Astrocyte of the cerebellum (primary cell): Measurements from ENCODE around the gene PREX1.

Experiments used
- DNase-seq: peaks from one replicate; pipeline ENCODE4 v3.0.0-alpha.2; 2011; ENCODE audit warnings: low read depth
- H3K4me3 ChIP-seq: 2 replicates; pipeline ENCODE4 v1.5.1; 2011; ENCODE audit warnings: mild to moderate bottlenecking, low read depth, low read length, moderate library complexity
- CTCF ChIP-seq: IDR thresholded peaks from 2 replicates; pipeline ENCODE4 v1.5.1; 2012; ENCODE audit warnings: low read length, low read depth, moderate library complexity, mild to moderate bottlenecking; ENCODE audit errors: missing control alignments
- in situ Hi-C: cut with HindIII; loops from 2 replicates; pipeline ENCODE4 v1.10.0; 2017; ENCODE audit warnings: low sequenced_read_pairs

PREX1 gene

DNA sequence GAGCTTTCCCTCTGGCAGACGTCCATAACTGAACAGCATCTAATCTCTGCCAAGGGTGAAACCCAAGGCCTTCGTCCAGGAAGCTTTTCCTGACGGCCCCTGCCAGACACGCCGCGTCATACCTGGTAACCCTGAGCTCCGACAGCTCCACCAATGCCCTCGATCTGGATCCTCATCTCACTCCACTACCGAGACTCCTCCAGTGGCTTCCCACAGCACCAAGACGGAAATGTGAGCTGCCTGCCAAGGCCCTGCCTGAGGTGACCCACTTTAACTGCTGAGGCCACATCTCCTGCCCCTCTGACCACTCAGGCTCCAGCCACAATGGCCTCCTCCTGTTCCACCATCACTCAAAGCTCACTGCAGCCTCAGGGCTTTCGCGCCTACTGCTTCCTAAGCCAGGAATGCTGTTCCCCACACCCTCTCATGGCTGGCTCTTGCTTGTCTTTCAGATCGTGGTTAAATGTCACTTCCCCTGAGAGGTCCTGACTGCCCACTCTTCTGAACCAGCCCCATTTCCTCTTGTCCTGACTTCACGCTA is 143.2 kb downstream of the PREX1 start:
- H3K4me3 ChIP-seq = no peak overlapping the region
- no peak for DNase-seq
- in situ Hi-C loops = no loop called here
- TF ChIP-seq CTCF = no peak

- DNase-seq = no peak
- in situ Hi-C loops = no loop called here
- no peak overlapping the region for H3K4me3 ChIP-seq
- TF ChIP-seq CTCF = no peak
These were observed 144.2 kb downstream of the PREX1 start for GRCh38 chr20:48683467-48684175.

DNA sequence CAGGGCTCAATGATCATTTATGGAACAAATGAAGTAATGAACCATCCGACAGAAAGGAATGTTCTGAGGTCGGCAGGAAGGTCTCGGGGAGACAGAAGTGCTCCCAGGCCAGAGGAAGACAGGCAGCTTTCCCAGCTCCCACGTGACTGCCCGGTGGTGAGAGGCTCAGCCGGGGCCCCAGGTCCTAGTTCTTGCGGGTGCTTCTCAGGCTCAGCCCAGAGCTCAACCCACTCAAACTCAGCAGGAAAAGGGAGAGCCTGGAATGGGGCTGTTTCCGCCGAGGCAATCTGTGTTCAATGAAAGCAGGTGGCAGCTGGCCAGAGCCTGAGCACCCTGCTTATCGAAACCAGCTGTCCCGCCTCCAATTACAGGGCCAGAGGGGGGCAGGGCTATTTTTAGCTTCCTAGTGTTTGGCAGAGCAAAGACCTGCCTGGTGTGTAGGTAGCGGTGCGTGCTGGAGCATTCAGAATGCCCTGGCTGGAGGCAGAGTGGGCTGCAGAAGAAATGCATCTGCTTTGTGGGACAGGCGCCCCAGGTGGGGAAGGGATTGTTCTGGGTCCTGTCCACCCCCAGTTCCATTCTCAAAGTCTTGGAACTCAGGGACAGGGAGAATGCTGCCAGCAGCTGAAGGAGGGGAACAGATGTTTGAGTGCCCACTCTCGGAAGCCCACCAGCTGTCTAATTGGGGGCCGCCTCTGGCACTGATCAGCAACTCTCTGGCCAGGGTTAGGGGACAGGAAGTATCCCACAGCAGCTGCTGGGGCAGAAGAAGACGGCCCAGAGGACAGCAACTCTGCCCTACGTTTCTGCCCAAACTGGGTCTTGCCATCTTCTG is 145.1 kb downstream of the PREX1 start:
- peak; percentile 94 for DNase-seq
- no peak for TF ChIP-seq CTCF
- in situ Hi-C loops = no loop called here
- no peak overlapping the region for H3K4me3 ChIP-seq

DNA sequence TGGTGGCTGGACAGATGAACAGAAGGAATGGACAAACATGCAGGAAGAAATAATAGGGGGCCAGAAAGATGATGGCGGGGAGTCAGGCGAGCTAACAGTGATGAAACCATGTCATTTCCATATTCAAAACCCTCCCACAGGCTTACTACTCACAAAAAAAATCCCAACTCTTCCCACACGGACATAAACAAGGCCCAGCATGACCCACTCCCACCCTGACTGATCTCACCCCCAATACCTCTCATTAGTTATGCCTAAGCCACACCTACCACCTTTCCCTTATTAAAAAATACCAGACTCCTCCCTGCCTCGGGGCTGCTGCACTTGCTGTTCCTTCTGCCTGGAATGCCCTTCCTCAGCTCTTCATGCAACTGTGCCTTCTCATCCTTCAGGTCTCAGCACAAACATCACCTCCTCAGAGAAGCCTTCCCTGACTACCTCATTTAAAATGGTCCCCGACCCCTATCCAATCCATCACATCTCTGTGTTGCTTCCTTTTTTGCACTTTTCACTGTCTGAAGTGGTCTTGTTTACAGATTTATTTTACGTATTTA is 145.8 kb downstream of the PREX1 start:
- TF ChIP-seq CTCF = no peak
- DNase-seq = no peak
- no peak overlapping the region for H3K4me3 ChIP-seq
- in situ Hi-C loops = no loop called here

DNA sequence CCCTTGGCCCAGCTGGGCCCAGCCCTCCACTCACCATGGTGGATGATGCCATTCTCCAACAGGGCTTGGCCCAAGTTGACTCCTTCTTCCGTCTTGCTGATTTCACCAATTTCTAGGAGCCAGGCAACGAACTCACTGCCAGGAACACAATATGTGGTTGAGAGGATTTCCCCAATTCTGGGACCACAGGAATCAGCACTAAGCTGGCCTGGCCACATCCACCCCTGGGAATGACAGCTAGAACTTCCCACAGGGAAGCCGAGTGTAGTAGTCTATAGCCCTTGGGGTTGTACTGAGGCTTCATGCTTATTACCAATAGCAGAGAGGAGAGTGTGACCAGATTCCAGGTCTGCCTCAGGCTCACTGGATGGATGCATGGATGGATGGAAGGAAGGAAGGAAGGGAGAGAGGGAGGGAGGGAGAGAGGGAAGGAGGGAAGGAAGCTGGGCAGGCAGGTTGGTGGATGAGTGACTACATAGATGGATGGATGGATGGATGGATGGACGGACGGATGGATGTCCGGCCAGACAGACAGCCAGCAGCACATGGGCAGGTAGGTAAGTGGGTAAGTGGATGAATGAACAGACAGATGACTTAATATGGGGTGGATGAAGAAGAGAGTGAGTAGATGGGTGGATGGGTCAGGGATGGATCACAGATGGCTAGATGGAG is 146.5 kb downstream of the PREX1 start:
- no peak for TF ChIP-seq CTCF
- H3K4me3 ChIP-seq = no peak overlapping the region
- peak; percentile 86 for DNase-seq
- in situ Hi-C loops = no loop called here

GRCh38 chr20:48680650-48681049 is 147.1 kb downstream of the PREX1 start:
- in situ Hi-C loops = no loop called here
- DNase-seq = no peak
- H3K4me3 ChIP-seq = no peak overlapping the region
- TF ChIP-seq CTCF = no peak
